GM12873 (cell line): ENCODE data around the gene SLC10A7.

Experiments used
- TF ChIP-seq, protein P1 (sequence below): IDR thresholded peaks from 2 replicates; pipeline ENCODE4 v1.5.1; 2012; ENCODE audit warnings: low read depth, mild to moderate bottlenecking, moderate library complexity, low read length, control low read depth; ENCODE audit not compliant: insufficient read depth; ENCODE audit errors: missing control alignments

Gene SLC10A7

DNA sequence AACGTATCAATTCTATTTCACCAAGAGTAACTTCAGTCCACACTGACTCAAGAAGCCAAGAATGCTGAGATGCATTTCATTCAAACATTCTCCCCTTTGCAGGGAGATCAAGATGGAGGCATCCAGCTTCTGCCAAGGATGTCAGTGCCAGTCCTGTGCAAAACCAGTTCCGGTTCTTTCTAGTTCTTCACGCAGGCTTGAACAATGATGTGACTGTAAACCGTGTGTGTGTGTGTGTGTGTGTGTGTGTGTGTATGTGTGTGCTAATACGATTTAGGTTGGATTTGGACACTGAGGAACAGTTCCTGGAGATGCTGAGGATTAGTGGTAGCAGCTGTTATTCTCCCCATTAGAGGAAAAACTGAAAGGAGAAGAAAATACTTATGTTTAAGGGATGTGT, 307.5 kb downstream of the SLC10A7 start, which contains the start of gene REELD1:
Gene REELD1 (plus strand): TSS at position 301 of the 400 bp plus-strand sequence. CDS start 2,415 bp downstream, outside the sequence.
- TF ChIP-seq, protein P1, sequence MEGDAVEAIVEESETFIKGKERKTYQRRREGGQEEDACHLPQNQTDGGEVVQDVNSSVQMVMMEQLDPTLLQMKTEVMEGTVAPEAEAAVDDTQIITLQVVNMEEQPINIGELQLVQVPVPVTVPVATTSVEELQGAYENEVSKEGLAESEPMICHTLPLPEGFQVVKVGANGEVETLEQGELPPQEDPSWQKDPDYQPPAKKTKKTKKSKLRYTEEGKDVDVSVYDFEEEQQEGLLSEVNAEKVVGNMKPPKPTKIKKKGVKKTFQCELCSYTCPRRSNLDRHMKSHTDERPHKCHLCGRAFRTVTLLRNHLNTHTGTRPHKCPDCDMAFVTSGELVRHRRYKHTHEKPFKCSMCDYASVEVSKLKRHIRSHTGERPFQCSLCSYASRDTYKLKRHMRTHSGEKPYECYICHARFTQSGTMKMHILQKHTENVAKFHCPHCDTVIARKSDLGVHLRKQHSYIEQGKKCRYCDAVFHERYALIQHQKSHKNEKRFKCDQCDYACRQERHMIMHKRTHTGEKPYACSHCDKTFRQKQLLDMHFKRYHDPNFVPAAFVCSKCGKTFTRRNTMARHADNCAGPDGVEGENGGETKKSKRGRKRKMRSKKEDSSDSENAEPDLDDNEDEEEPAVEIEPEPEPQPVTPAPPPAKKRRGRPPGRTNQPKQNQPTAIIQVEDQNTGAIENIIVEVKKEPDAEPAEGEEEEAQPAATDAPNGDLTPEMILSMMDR = no peak

DNA sequence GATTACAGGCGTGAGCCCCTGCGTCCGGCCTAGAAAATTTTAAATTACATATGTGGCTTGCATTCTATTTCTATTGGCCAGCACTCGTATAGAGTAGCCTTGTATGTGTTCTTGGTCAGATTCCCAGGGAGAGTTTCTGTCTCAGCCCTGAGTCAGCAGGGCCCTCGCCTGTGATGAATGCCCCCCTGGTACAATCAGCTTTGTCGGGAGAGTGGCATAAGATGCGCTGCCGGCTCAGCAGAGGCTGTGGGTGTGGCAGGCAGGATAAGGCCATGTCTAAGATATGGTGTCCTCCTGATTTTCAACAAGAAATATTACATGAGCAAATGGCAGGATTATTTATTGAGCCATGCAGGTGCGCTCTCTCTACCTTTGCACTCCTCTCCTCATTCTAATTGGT, 309.0 kb downstream of the SLC10A7 start:
- TF ChIP-seq, protein P1 = no peak

DNA sequence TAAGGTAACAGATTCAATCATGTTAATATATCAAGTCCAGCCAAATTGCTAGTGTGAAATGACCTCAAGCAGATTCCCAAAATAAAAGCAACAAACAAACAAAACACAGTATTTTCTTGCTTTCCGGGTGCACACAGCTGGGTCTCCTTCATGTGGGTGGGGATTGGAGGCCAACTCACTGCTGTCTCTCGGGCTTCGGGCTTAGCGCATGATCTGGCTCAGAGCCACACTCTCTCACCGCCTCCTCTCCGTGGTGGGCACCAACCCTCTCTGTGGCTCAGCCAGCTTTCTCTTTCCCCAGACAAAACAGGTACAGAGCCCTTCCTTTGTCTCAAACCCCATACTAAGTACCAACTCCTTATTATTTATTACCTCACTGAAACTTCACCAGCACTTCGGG, 310.3 kb downstream of the SLC10A7 start:
- TF ChIP-seq, protein P1 = no peak

DNA sequence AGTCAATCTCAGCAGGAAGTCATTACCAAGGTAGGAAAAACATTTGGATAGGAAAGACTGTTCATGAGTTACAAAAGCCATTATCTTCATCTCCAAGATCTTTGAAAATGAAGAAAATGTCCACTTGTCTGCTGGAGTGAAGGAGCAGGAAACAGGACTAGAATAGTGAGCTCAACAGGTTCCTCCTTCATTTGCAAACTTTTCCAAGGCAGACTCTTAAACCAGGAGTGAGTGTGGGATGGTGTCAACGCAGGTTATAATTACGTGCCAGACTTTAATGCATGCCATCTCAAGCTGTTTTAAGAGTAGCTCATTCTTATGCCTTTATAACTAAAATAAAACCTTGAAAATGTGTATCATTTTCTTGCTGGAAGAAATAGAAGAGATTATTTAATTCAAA, 310.9 kb downstream of the SLC10A7 start:
- TF ChIP-seq, protein P1 = no peak

DNA sequence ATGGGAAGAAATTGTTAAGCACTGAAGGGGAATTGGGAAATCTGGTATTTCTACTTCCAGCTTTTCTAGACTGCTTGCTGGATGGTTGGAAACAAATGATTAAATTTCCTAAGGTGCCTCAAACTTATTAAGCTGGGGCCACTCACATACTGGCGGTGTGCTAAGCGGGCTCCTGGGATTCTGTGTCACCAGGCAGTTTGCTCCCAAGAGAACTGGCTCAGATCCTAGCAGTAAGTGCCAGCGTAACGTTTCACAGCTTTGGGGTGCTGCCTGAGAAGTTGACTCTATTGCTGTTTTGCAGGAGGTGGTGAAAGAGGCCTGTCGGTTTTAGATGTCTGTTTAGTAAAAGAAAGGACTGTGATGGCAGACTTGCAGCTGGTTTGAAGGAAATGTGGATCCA, 314.3 kb downstream of the SLC10A7 start:
- TF ChIP-seq, protein P1 = no peak
